AG20443 (cell line): ENCODE results near the gene FKBP8.

Experiments used
- DNase-seq: peaks from one replicate; pipeline ENCODE4 v3.0.0; 2012; ENCODE audit warnings: low spot score, mixed read lengths

The FKBP8 gene

GRCh38 chr19:18483119-18483890 lies 60.1 kb downstream of the FKBP8 start:
- DNase-seq: no peak
